Erythroblast (primary cell): ENCODE measurements around the gene MRPS16.
A peak's percentile ranks its signal among the peaks of the same experiment; 100 is the strongest.

ENCODE experiments used
- DNase-seq, 2 experiments: peaks; one replicate each; lab custom pipeline; 2025; lab: John Stamatoyannopoulos, UW
- GATA1 ChIP-seq: IDR thresholded peaks from 2 replicates; pipeline ENCODE4 v1.6.1; 2011; ENCODE audit warnings: low read depth, mild to moderate bottlenecking, control low read depth, low read length, moderate library complexity
- POLR2A ChIP-seq: IDR thresholded peaks from 2 replicates; pipeline ENCODE4 v1.6.1; 2011; ENCODE audit warnings: mild to moderate bottlenecking, low read length

Gene MRPS16

GRCh38 chr10:73228247-73228646 is 24.2 kb downstream of the MRPS16 start:
- TF ChIP-seq GATA1: no peak
- no peak for TF ChIP-seq POLR2A
- no peak for DNase-seq

- no peak for DNase-seq
- TF ChIP-seq GATA1 (no peak), POLR2A (no peak)
Observed at GRCh38 chr10:73226663-73227062, 25.8 kb downstream of the MRPS16 start.

DNA sequence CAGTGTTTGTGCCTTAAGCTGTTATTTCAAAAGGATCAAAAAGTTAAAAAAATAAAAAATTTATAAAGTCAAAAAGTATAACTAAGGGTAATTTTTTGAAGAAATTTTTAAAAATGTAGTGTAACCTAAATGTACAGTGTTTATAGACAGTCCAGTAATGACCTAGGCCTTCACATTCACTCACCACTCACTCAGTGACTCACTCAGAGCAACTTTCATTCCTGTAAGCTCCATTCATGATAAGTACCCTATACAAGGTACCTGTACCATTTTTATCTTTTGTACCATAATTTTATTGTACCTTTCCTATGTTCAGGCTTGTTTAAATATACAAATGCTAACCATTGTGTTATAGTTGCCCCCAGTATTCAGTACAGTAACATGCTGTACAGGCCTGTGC is 26.9 kb downstream of the MRPS16 start:
- TF ChIP-seq POLR2A: no peak
- TF ChIP-seq GATA1: no peak
- no peak for DNase-seq

DNA sequence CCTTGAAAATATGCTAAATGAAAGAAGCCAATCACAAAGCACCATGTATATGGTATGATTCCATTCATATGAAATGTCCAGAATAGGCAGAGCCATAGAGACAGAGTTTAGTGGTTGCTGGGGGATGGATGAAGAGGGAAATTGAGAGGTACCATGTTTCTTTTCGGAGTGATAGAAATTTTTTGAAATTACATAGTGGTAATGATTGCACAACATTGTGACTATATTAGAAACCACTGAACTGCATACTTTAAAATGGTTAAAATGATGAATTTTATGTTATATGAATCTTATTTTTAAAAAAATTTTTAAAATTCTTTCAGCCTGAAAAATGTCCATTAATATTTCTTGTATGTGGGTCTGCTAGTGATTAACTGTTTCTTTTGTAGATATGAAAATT is 31.5 kb downstream of the MRPS16 start:
- no peak for TF ChIP-seq GATA1
- TF ChIP-seq POLR2A: no peak
- no peak for DNase-seq

DNA sequence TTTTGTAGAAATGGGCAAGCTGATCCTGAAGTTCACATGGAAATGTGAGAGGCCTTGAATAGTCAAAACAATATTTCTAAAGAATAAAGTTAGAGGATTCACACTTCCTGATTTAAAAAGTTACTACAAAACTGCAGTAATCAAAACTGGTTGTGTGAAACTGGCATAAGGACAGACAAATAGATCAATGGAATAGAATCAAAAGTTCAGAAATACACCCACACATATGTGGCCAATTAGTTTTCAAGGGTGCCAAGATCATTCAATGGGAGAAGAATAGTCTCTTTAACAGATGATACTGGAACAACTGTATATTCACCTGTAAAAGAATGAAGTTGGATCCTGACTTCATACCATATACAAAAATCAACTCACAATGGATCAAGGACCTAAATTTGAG is 33.1 kb downstream of the MRPS16 start:
- no peak for DNase-seq
- TF ChIP-seq POLR2A: no peak
- TF ChIP-seq GATA1: no peak

DNA sequence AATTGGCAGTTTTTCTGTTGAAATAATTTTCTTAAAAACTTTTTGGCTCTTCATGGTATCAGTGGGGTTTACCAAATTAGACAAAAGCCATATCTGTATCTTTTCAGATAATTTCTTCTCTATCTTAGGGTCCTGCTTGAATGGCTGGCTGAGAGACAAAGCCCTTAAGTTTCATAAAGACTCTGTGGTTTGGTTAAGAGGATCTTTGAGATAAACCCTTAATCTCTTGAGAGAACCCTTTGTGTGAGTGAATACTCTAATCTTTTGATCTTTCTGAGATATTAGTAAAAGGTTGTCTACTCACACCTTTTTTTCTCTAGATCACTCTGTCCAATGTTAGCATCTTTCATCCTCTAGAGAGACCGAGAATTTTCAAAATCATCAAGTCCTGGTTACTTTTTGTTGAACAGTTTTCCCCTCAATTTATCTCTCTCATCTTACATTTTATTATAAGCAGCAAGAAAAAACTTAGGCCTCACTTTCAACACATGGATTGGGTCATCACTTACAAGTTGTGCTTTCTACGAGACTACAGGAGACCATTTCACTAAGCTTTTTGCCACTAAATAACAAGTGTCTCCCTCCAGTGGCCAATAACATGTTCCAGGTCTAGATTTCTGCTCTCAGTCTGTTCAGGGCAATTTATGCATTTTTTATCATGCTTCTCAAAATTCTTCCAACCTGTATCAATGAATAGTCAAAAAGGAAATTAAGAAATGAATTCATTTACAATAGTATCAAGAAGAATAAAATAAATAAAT is 33.8 kb downstream of the MRPS16 start:
- DNase-seq: peak; percentile 51 to 52

GRCh38 chr10:73217628-73218027 is 34.8 kb downstream of the MRPS16 start:
- TF ChIP-seq GATA1: no peak

More for the DNA sequence above, 33.8 kb downstream of the MRPS16 start:
- no peak for TF ChIP-seq GATA1
- no peak for TF ChIP-seq POLR2A

GRCh38 chr10:73215749-73216148 is 36.7 kb downstream of the MRPS16 start:
- DNase-seq: no peak
- TF ChIP-seq POLR2A: no peak
- TF ChIP-seq GATA1: no peak

More at GRCh38 chr10:73217628-73218027, 34.8 kb downstream of the MRPS16 start:
- DNase-seq: no peak

DNA sequence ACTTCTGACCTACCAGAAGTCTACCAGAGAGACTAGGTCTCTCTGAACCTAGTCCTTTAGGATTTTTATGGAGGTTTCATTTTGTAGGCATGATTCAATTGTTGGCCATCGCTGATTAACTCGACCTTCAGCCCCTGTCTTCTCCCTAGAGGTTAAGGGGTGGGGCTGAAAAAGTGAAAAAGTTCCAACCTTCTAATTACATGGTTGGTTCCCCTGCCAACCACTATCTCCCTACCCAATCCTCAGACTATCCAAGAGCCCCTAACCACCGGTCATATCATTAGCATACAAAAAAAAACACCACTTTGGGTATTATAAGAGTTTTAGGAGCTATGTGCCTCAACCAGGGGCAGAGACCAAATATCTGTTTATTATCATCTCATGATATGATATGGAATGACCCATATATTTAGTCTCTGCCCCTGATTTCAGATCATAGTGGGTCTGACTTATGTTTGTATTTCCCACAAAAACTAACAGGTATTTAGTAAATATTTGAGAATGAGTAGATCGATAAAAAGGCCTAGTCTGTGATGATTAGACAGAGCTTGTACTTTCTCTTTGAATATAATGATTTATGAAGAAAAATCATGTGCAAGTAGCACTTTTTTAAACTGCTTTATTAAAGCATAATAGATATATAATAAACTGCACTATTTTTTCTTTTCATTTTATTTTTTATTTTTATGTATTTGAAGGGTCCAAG is 41.2 kb downstream of the MRPS16 start:
- TF ChIP-seq POLR2A (no peak), GATA1 (no peak)
- no peak for DNase-seq

DNA sequence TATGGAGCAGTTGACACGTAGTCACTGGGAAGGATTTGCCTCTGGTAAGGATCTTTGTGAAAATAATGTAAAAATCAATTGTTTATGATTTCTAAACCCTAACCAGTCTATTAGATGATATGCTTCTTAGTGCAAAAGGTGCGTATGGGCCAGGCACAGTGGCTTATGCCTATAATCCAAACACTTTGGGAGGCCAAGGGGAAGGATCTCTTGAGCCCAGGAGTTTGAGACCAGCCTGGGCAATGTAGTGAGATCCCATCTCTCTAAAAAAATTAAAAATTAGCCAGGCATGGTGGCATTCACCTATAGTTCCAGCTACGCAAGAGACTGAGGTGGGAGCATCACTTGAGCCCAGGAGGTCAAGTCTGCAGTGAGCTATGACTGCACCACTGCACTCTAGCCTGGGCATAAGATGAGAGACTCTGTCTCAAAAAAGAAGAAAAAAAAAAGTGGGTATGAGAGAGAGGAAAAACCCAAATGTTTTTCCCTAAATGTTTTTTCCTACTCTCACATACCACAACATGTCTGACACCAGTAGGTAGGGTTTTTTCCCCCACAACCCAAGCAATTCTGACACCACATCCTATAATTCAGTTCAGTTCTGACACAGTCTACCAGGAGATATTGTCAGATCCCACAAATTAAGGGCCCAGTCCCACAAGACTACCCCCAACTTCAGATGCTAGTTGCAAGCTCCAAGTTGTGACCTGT is 41.9 kb downstream of the MRPS16 start:
- no peak for DNase-seq
- no peak for TF ChIP-seq POLR2A
- TF ChIP-seq GATA1: no peak

- no peak for DNase-seq
Observed at GRCh38 chr10:73209705-73210104, 42.7 kb downstream of the MRPS16 start.

DNA sequence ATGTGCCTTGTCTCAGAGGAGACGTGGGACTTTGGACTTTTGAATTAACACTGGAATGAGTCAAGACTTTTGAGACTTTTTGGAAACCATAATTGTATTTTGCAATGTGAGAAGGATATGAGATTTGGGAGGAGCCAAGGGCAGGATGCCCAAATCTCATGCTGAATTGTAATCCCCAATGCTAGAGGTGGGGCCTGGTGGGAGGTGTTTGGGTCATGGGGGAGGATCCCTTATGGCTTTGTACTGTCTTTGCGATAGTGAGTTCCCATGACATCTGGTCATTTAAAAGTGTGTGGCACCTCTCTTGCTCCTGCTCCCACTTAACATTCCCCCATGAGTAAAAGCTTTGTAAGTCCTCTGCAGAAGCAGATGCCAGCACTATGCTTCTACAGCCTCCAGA is 44.6 kb downstream of the MRPS16 start:
- TF ChIP-seq GATA1 (no peak), POLR2A (no peak)
- DNase-seq: no peak

More at GRCh38 chr10:73209705-73210104, 42.7 kb downstream of the MRPS16 start:
- TF ChIP-seq GATA1: no peak
- TF ChIP-seq POLR2A: no peak

GRCh38 chr10:73206385-73206784 is 46.1 kb downstream of the MRPS16 start:
- TF ChIP-seq POLR2A (no peak), GATA1 (no peak)
- DNase-seq: no peak

- TF ChIP-seq POLR2A (no peak), GATA1 (no peak)
- DNase-seq: no peak
Observed at GRCh38 chr10:73205890-73206289, 46.6 kb downstream of the MRPS16 start.
